Smooth muscle cell (in vitro differentiated cells): Measurements from ENCODE around the gene SEMA7A. TPM values are rescaled to one million over a fixed set of nuclear protein-coding genes. Genes with fewer than 3 reads are reported as not detected.
A peak's percentile ranks its signal among the peaks of the same experiment; 100 is the strongest.

Source experiments
- DNase-seq: peaks from one replicate; lab custom pipeline; 2025; ENCODE audit not compliant: unreplicated experiment; lab: John Stamatoyannopoulos, UW
- H2AFZ ChIP-seq: fragments of 200-600 bp; sonication (generic); 2 replicates; pipeline ENCODE4 v1.6.0; 2016; ENCODE audit warnings: antibody characterized with exemption, low read depth, mild to moderate bottlenecking
- H3F3A ChIP-seq: fragments of 200-600 bp; sonication (generic); 2 replicates; pipeline ENCODE4 v1.6.0; 2017; ENCODE audit warnings: antibody characterized with exemption, low read depth
- H3K27ac ChIP-seq: fragments of 200-600 bp; sonication (generic); 2 replicates; pipeline ENCODE4 v1.5.1; 2016; ENCODE audit warnings: low read depth, mild to moderate bottlenecking
- H3K27me3 ChIP-seq: fragments of 200-600 bp; sonication (generic); 2 replicates; pipeline ENCODE4 v1.6.1; 2016; ENCODE audit warnings: low read depth, mild to moderate bottlenecking
- H3K36me3 ChIP-seq: fragments of 200-600 bp; sonication (generic); 2 replicates; pipeline ENCODE4 v1.5.1; 2016; ENCODE audit warnings: low read depth
- H3K4me1 ChIP-seq: fragments of 200-600 bp; sonication (generic); 2 replicates; pipeline ENCODE4 v1.5.1; 2016; ENCODE audit warnings: low read depth
- H3K4me2 ChIP-seq: fragments of 200-600 bp; sonication (generic); 2 replicates; pipeline ENCODE4 v1.6.0; 2016; ENCODE audit warnings: mild to moderate bottlenecking
- H3K4me3 ChIP-seq: fragments of 200-600 bp; sonication (generic); 2 replicates; pipeline ENCODE4 v1.5.1; 2016; ENCODE audit warnings: mild to moderate bottlenecking
- H3K79me2 ChIP-seq: fragments of 200-600 bp; sonication (generic); 2 replicates; pipeline ENCODE4 v1.6.0; 2016; ENCODE audit warnings: low read depth, mild to moderate bottlenecking
- H3K9ac ChIP-seq: fragments of 200-600 bp; sonication (generic); 2 replicates; pipeline ENCODE4 v1.6.0; 2016; ENCODE audit warnings: low read depth
- H3K9me3 ChIP-seq: fragments of 200-600 bp; sonication (generic); replicated peaks from 2 replicates; pipeline ENCODE4 v1.5.1; 2016; ENCODE audit warnings: low read depth
- H4K20me1 ChIP-seq: fragments of 200-600 bp; sonication (generic); 2 replicates; pipeline ENCODE4 v1.6.0; 2016; ENCODE audit warnings: low read depth
- WGBS: methylation state at CpG from one replicate; pipeline ENCODE4 v1.1.7; 2016; ENCODE audit warnings: low lambda C conversion rate; 5-methylcytosine and 5-hydroxymethylcytosine counted together
- polyA plus RNA-seq: library from polyadenylated mRNA; unstranded; fragments of >200 nt; fragmentation: Nextera tagmentation; extraction: Ambion mirVana; gene quantifications from 2 replicates; pipeline ENCODE4 v1.2.1, GENCODE V29; 2016
- total RNA-seq: library from RNA; depleted of rRNA; stranded (reverse); fragments of >200 nt; gene quantifications from 2 replicates; pipeline ENCODE4 v1.2.3, GENCODE V29; 2014
- TF ChIP-seq, protein P1 (sequence below): fragments of 200-600 bp; sonication (generic); IDR thresholded peaks from 2 replicates; pipeline ENCODE4 v1.5.1; 2017; ENCODE audit warnings: borderline replicate concordance, mild to moderate bottlenecking, antibody characterized with exemption; ENCODE audit not compliant: insufficient read depth, poor library complexity, severe bottlenecking

SEMA7A gene
- total and polyA plus RNA-seq, 2 experiments from 2014 or later = 9.3 to 44.5 TPM

DNA sequence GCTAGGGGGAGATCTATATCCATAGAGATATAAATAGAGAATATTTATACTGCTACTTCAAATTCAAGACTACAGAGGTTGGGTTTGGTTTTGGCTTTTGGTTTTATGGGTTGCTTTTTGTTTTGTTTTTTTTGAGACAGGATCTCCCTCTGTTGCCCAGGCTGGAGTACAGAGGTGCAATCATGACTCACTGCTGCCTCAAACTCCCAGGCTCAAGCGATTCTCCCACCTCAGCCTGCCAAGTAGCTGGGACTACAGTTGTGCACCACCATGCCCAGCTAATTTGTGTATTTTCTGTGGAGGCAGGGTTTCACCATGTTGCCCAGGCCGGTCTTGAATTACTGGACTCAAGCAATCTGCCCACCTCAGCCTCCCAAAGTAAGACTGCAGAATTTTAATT, 31.1 kb upstream of the SEMA7A start:
- WGBS = 94% methylated on average over 2 of the region's 2 CpGs
- H3K36me3 ChIP-seq = no peaks in the 10 kb centered on the region
- no peak for DNase-seq

GRCh38 chr15:74464216-74464615, 30.5 kb upstream of the SEMA7A start:
- peaks cover 14% of the 10 kb centered on the region for H3K79me2 ChIP-seq
- H3K9me3 ChIP-seq = no peaks in the 10 kb centered on the region
- H3K4me3 ChIP-seq = no peak overlapping the region
- H4K20me1 ChIP-seq = no peaks in the 10 kb centered on the region
- TF ChIP-seq, protein P1, sequence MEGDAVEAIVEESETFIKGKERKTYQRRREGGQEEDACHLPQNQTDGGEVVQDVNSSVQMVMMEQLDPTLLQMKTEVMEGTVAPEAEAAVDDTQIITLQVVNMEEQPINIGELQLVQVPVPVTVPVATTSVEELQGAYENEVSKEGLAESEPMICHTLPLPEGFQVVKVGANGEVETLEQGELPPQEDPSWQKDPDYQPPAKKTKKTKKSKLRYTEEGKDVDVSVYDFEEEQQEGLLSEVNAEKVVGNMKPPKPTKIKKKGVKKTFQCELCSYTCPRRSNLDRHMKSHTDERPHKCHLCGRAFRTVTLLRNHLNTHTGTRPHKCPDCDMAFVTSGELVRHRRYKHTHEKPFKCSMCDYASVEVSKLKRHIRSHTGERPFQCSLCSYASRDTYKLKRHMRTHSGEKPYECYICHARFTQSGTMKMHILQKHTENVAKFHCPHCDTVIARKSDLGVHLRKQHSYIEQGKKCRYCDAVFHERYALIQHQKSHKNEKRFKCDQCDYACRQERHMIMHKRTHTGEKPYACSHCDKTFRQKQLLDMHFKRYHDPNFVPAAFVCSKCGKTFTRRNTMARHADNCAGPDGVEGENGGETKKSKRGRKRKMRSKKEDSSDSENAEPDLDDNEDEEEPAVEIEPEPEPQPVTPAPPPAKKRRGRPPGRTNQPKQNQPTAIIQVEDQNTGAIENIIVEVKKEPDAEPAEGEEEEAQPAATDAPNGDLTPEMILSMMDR = no peak
- H3K27me3 ChIP-seq = no peaks in the 10 kb centered on the region
- WGBS = 86% methylated on average over 2 of the region's 2 CpGs
- H2AFZ ChIP-seq = no peak overlapping the region
- no peak for DNase-seq
- H3F3A ChIP-seq = peaks cover 5% of the 10 kb centered on the region
- H3K4me1 ChIP-seq = peaks cover 17% of the 10 kb centered on the region
- no peak overlapping the region for H3K27ac ChIP-seq
- H3K36me3 ChIP-seq = no peaks in the 10 kb centered on the region
- H3K9ac ChIP-seq = no peak overlapping the region
- H3K4me2 ChIP-seq = no peak overlapping the region

More for the DNA sequence above, 31.1 kb upstream of the SEMA7A start:
- H3K4me1 ChIP-seq = peaks cover 17% of the 10 kb centered on the region
- no peak overlapping the region for H2AFZ ChIP-seq
- H3K27ac ChIP-seq = no peak overlapping the region
- peaks cover 5% of the 10 kb centered on the region for H3F3A ChIP-seq
- H3K4me2 ChIP-seq = no peak overlapping the region
- no peaks in the 10 kb centered on the region for H3K9me3 ChIP-seq
- TF ChIP-seq, protein P1 = no peak
- no peak overlapping the region for H3K9ac ChIP-seq
- H3K27me3 ChIP-seq = no peaks in the 10 kb centered on the region
- H3K79me2 ChIP-seq = peaks cover 14% of the 10 kb centered on the region
- H4K20me1 ChIP-seq = no peaks in the 10 kb centered on the region
- H3K4me3 ChIP-seq = no peak overlapping the region

- Histone ChIP-seq H3K36me3 (no peaks in the 10 kb centered on the region), H3K4me1 (peaks cover 17% of the 10 kb centered on the region), H3F3A (peaks cover 5% of the 10 kb centered on the region), H3K9me3 (no peaks in the 10 kb centered on the region), H3K27ac (no peak overlapping the region), H3K79me2 (peaks cover 14% of the 10 kb centered on the region), H3K27me3 (no peaks in the 10 kb centered on the region), H4K20me1 (no peaks in the 10 kb centered on the region), H3K4me2 (no peak overlapping the region), H2AFZ (no peak overlapping the region), H3K9ac (no peak overlapping the region), H3K4me3 (no peak overlapping the region)
- TF ChIP-seq, protein P1 = no peak
- no peak for DNase-seq
These were observed 29.9 kb upstream of the SEMA7A start for GRCh38 chr15:74463634-74464033.

DNA sequence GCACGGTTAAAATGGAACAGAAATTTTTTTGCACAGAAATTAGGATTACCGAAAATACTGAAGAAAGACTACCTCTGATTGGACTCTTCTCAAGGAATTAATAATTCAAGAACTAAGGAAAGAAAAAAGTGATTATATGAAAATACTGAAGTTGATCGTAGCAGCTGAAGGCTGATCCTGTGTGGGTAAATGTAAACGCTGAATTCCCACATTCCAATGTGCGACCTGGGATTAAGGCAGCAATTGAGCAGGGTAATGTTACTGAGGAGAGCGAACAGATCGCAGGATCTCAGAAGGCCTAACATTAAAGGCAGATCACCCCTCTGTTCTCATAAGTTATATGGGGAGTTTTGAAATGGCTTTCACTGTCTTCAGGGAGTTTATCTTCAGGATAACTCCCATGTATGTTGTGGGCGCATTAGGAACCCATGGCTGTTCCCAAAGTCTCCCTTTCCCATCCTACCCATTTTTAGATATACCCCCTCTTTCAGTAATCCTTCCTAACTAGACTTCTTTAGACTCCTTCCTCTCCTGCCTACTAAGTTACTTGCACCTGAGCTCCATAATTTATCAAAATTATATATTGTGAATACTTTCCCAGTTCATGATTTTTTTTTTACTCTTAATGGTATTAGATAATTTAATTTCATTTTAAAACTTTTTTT, 28.2 kb upstream of the SEMA7A start:
- H3K9me3 ChIP-seq = no peaks in the 10 kb centered on the region
- peaks cover 14% of the 10 kb centered on the region for H3K79me2 ChIP-seq
- peak overlapping the region; percentile 70 for H3K9ac ChIP-seq
- H3K4me1 ChIP-seq = peaks cover 17% of the 10 kb centered on the region
- no peaks in the 10 kb centered on the region for H4K20me1 ChIP-seq
- peak overlapping the region; percentile 9 for H3K27ac ChIP-seq
- H3K27me3 ChIP-seq = no peaks in the 10 kb centered on the region
- TF ChIP-seq, protein P1 = no peak
- H3K4me2 ChIP-seq = peak overlapping the region; percentile 97
- peak overlapping the region; percentile 64 for H3K4me3 ChIP-seq
- H2AFZ ChIP-seq = peak overlapping the region; percentile 80
- WGBS = 21% methylated on average over 8 of the region's 8 CpGs
- no peak for DNase-seq
- no peaks in the 10 kb centered on the region for H3K36me3 ChIP-seq
- peaks cover 5% of the 10 kb centered on the region for H3F3A ChIP-seq
